IMR-90 (cell line): ENCODE measurements around the gene ANTXR1. TPM values are rescaled to one million over a fixed set of nuclear protein-coding genes. Genes with fewer than 3 reads are reported as not detected.
A peak's percentile ranks its signal among the peaks of the same experiment; 100 is the strongest.

Experiments used
- ATAC-seq: fragments of 200-7000 bp; cut with Tn5 transposase; 2 replicates; pipeline ENCODE4 v1.9.1; 2020; ENCODE audit warnings: low read depth, mild to moderate bottlenecking, moderate library complexity
- BruUV-seq: library from RNA; stranded (reverse); fragments of 400-500 nt; replicated peaks from 2 replicates; lab custom pipeline; 2021; lab: Mats Ljungman, UMichigan
- CTCF ChIA-PET: fragments of 300-600 bp; formaldehyde crosslinking; extraction: SDS; loops from one replicate; lab custom pipeline; 2021; ENCODE audit warnings: antibody characterized with exemption; lab: Yijun Ruan, JAX
- POLR2A ChIA-PET: fragments of 300-600 bp; sonication (Branson Sonifier 250); formaldehyde crosslinking; loops from one replicate; lab custom pipeline; 2022; ENCODE audit warnings: antibody characterized with exemption; ENCODE audit not compliant: unreplicated experiment; lab: Charles Lee
- DNase-seq: peaks from one replicate; pipeline ENCODE4 v3.0.0; 2013
- H2AFZ ChIP-seq: replicated peaks from 2 replicates; pipeline ENCODE3; 2013; ENCODE audit warnings: low read length, mild to moderate bottlenecking; ENCODE audit not compliant: poor library complexity
- H2AK5ac ChIP-seq: 2 replicates; pipeline ENCODE4 v1.6.1; 2013; ENCODE audit warnings: low read depth, low read length, inconsistent platforms
- H2AK9ac ChIP-seq: replicated peaks from 2 replicates; pipeline ENCODE3; 2013; ENCODE audit warnings: mild to moderate bottlenecking, low read depth, low read length, moderate library complexity; ENCODE audit not compliant: poor library complexity
- H2BK120ac ChIP-seq: 2 replicates; pipeline ENCODE4 v1.6.1; 2013; ENCODE audit warnings: low read depth, low read length, inconsistent platforms
- H2BK15ac ChIP-seq: 3 replicates; pipeline ENCODE4 v1.6.1; 2013; ENCODE audit warnings: low read depth, low read length, inconsistent platforms
- H2BK20ac ChIP-seq: 2 replicates; pipeline ENCODE4 v1.6.1; 2013; ENCODE audit warnings: low read depth, mild to moderate bottlenecking, inconsistent platforms, low read length, moderate library complexity
- H2BK5ac ChIP-seq: 2 replicates; pipeline ENCODE4 v1.6.1; 2013; ENCODE audit warnings: mild to moderate bottlenecking, low read depth, low read length, inconsistent platforms; ENCODE audit not compliant: poor library complexity, severe bottlenecking
- H3K14ac ChIP-seq: replicated peaks from 2 replicates; pipeline ENCODE4 v1.6.1; 2013; ENCODE audit warnings: low read depth, low read length, inconsistent platforms
- H3K18ac ChIP-seq: 2 replicates; pipeline ENCODE4 v1.6.1; 2013; ENCODE audit warnings: low read depth, low read length, control low read depth
- H3K23ac ChIP-seq: 2 replicates; pipeline ENCODE4 v1.6.1; 2013; ENCODE audit warnings: low read depth, low read length, inconsistent platforms
- H3K27ac ChIP-seq: 2 replicates; pipeline ENCODE4 v1.5.1; 2013; ENCODE audit warnings: mild to moderate bottlenecking, control low read depth, low read length; ENCODE audit not compliant: insufficient read depth
- H3K27me3 ChIP-seq: 2 replicates; pipeline ENCODE4 v1.6.1; 2013; ENCODE audit warnings: low read length; ENCODE audit not compliant: control insufficient read depth, insufficient read depth
- H3K36me3 ChIP-seq: 2 replicates; pipeline ENCODE4 v1.6.1; 2013; ENCODE audit warnings: low read length, mixed read lengths; ENCODE audit not compliant: control insufficient read depth, insufficient read depth
- H3K4ac ChIP-seq: 2 replicates; pipeline ENCODE4 v1.6.1; 2013; ENCODE audit warnings: low read depth, low read length, inconsistent platforms
- H3K4me1 ChIP-seq: 2 replicates; pipeline ENCODE4 v1.6.1; 2013; ENCODE audit warnings: low read length, mixed read lengths; ENCODE audit not compliant: control insufficient read depth, insufficient read depth
- H3K4me2 ChIP-seq: 2 replicates; pipeline ENCODE4 v1.6.1; 2013; ENCODE audit warnings: low read depth, mild to moderate bottlenecking, control low read depth, low read length, moderate library complexity
- H3K4me3 ChIP-seq: 2 replicates; pipeline ENCODE4 v1.5.1; 2013; ENCODE audit warnings: low read depth, mild to moderate bottlenecking, control low read depth, low read length, moderate library complexity; ENCODE audit not compliant: insufficient read depth
- H3K56ac ChIP-seq: 2 replicates; pipeline ENCODE4 v1.6.1; 2013; ENCODE audit warnings: low read length, inconsistent platforms; ENCODE audit not compliant: insufficient read depth; ENCODE audit errors: extremely low read depth
- H3K79me1 ChIP-seq, 2 experiments: 2 replicates each; pipeline ENCODE4 v1.6.1; 2013; ENCODE audit warnings: low read length in 2 of 2, inconsistent platforms in 1 of 2, low read depth in 1 of 2
- H3K9ac ChIP-seq: 2 replicates; pipeline ENCODE4 v1.6.1; 2013; ENCODE audit warnings: low read depth, low read length, control low read depth
- H3K9me1 ChIP-seq: 2 replicates; pipeline ENCODE4 v1.6.1; 2013; ENCODE audit warnings: low read length, inconsistent platforms; ENCODE audit not compliant: insufficient read depth
- H3K9me3 ChIP-seq: 2 replicates; pipeline ENCODE4 v1.6.1; 2013; ENCODE audit warnings: low read length; ENCODE audit not compliant: control insufficient read depth, insufficient read depth
- H4K20me1 ChIP-seq: 2 replicates; pipeline ENCODE4 v1.6.1; 2013; ENCODE audit warnings: low read length, inconsistent platforms; ENCODE audit not compliant: insufficient read depth
- H4K5ac ChIP-seq: 2 replicates; pipeline ENCODE4 v1.6.1; 2013; ENCODE audit warnings: mild to moderate bottlenecking, low read depth, low read length, control low read depth
- H4K8ac ChIP-seq, 2 experiments: 2 replicates each; pipeline ENCODE4 v1.6.1; 2013; ENCODE audit warnings: low read depth in 2 of 2, low read length in 2 of 2, control low read depth in 1 of 2, inconsistent platforms in 1 of 2
- H4K91ac ChIP-seq: 2 replicates; pipeline ENCODE4 v1.6.1; 2013; ENCODE audit warnings: low read depth, low read length, inconsistent platforms; ENCODE audit not compliant: insufficient read depth
- CEBPB ChIP-seq: IDR thresholded peaks from 2 replicates; pipeline ENCODE4 v1.6.1; 2012; ENCODE audit warnings: low read depth, low read length, improper control_type of control experiment
- CHD1 ChIP-seq: IDR thresholded peaks from 2 replicates; pipeline ENCODE4 v1.6.1; 2012; ENCODE audit warnings: low read depth, low read length, improper control_type of control experiment
- FOS ChIP-seq: fragments of 150-350 bp; IDR thresholded peaks from 2 replicates; pipeline ENCODE4 v1.6.1; 2016; ENCODE audit warnings: low read depth, low read length
- MAZ ChIP-seq: IDR thresholded peaks from 2 replicates; pipeline ENCODE4 v1.6.1; 2012; ENCODE audit warnings: low read depth, mild to moderate bottlenecking, low read length, improper control_type of control experiment, moderate library complexity, borderline replicate concordance
- NFE2L2 ChIP-seq: fragments of 150-350 bp; IDR thresholded peaks from 2 replicates; pipeline ENCODE4 v1.6.1; 2016; ENCODE audit warnings: low read depth, mild to moderate bottlenecking, low read length
- POLR2A ChIP-seq: IDR thresholded peaks from 2 replicates; pipeline ENCODE4 v1.6.1; 2012; ENCODE audit warnings: mild to moderate bottlenecking, low read depth, low read length
- WGBS, 2 experiments: methylation state at CpG; one replicate each; pipeline versions ENCODE4 v1.1.5 to v1.1.7; 2013; ENCODE audit warnings: missing lambda C conversion rate in 2 of 2; ENCODE audit not compliant: insufficient read length in 1 of 2; ENCODE audit errors: extremely low coverage in 2 of 2; 5-methylcytosine and 5-hydroxymethylcytosine counted together
- dilution Hi-C: fragments of 300-500 bp; cut with HindIII; formaldehyde crosslinking; loops from one replicate; pipeline ENCODE4 v1.14.3; 2018; ENCODE audit warnings: low sequenced_read_pairs; ENCODE audit not compliant: unreplicated experiment
- in situ Hi-C: fragments of 300-500 bp; cut with MboI; formaldehyde crosslinking; loops from 3 replicates; pipeline ENCODE4 v1.14.3; 2019; ENCODE audit warnings: low sequenced_read_pairs, inconsistent platforms, mixed read lengths
- intact Hi-C: fragments of 100-400 bp; cut with micrococcal nuclease; formaldehyde crosslinking; loops from 2 replicates; pipeline ENCODE4 v1.10.0; 2022
- polyA plus RNA-seq, 3 experiments: library from polyadenylated mRNA; depleted of rRNA; stranded (reverse); fragments of >200 nt; gene quantifications; 2 replicates each; pipeline ENCODE4 v1.2.3, GENCODE V29; 2012; ENCODE audit warnings: low replicate concordance in 1 of 3
- total RNA-seq: library from RNA; depleted of rRNA; stranded (reverse); fragments of >200 nt; gene quantifications from 2 replicates; pipeline ENCODE4 v1.2.3, GENCODE V29; 2012
- TF ChIP-seq, protein P1 (sequence below): fragments of 150-350 bp; IDR thresholded peaks from 2 replicates; pipeline ENCODE4 v1.6.1; 2016; ENCODE audit warnings: low read depth, mild to moderate bottlenecking, low read length, moderate library complexity, borderline replicate concordance

Gene ANTXR1
- total and polyA plus RNA-seq, 2 of the 4 experiments (the other 2 are of a cell fraction), result 27.2 to 36.9 TPM

GRCh38 chr2:68971591-68972231 lies 41.3 kb upstream of the ANTXR1 start:
- peak; percentile 95 for ATAC-seq
- intact Hi-C loops (no loop called here), in situ Hi-C loops (no loop called here), dilution Hi-C loops (no loop called here)
- H2AK5ac ChIP-seq, result peak overlapping the region; percentile 93
- peak overlapping the region; percentile 95 for H3K27ac ChIP-seq
- peak overlapping the region; percentile 96 for H3K18ac ChIP-seq
- peak overlapping the region; percentile 13 to 91 for H4K8ac ChIP-seq
- no peaks in the 10 kb centered on the region for H3K9me3 ChIP-seq
- peak overlapping the region; percentile 84 for H3K56ac ChIP-seq
- H2BK20ac ChIP-seq, result peak overlapping the region; percentile 100
- peak overlapping the region; percentile 89 for H4K91ac ChIP-seq
- H3K23ac ChIP-seq, result peak overlapping the region; percentile 96
- peak; percentile 95 for DNase-seq
- peak overlapping the region; percentile 24; the same call in 1 of the 2 replicates for H3K9ac ChIP-seq
- peaks cover 15% of the 10 kb centered on the region for H3K9me1 ChIP-seq
- H2BK5ac ChIP-seq, result peak overlapping the region; percentile 96
- H3K4me1 ChIP-seq, result peaks cover 13% of the 10 kb centered on the region
- peak overlapping the region; percentile 94 for H3K4ac ChIP-seq
- peaks cover 0 to 3% of the 10 kb centered on the region in 2 experiments; a peak in 1 of 4 replicates for H3K79me1 ChIP-seq
- H3K14ac ChIP-seq, result peak overlapping the region; percentile 90
- H2AFZ ChIP-seq, result peak overlapping the region; percentile 70
- WGBS, 2 experiments, result no CpG with 5 or more reads among the region's 5 CpGs
- POLR2A ChIA-PET, result no interaction called here
- BruUV-seq, result no TSS peak
- H4K20me1 ChIP-seq, result no peaks in the 10 kb centered on the region
- H3K4me3 ChIP-seq, result no peak overlapping the region
- peak overlapping the region; percentile 98 for H2BK120ac ChIP-seq
- H4K5ac ChIP-seq, result peak overlapping the region; percentile 97
- TF ChIP-seq POLR2A (peak; percentile 46; the same call in 1 of the 2 replicates), FOS (peak; percentile 76), MAZ (no peak), CHD1 (no peak), NFE2L2 (peak; percentile 22; the same call in 1 of the 2 replicates), CEBPB (peak; percentile 51; the same call in 1 of the 2 replicates)
- TF ChIP-seq, protein P1, sequence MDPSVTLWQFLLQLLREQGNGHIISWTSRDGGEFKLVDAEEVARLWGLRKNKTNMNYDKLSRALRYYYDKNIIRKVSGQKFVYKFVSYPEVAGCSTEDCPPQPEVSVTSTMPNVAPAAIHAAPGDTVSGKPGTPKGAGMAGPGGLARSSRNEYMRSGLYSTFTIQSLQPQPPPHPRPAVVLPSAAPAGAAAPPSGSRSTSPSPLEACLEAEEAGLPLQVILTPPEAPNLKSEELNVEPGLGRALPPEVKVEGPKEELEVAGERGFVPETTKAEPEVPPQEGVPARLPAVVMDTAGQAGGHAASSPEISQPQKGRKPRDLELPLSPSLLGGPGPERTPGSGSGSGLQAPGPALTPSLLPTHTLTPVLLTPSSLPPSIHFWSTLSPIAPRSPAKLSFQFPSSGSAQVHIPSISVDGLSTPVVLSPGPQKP, result no peak
- H2BK15ac ChIP-seq, result peak overlapping the region; percentile 98; the same call in 2 of the 3 replicates
- H3K4me2 ChIP-seq, result peak overlapping the region; percentile 68; the same call in 1 of the 2 replicates
- H3K36me3 ChIP-seq, result no peaks in the 10 kb centered on the region
- no peaks in the 10 kb centered on the region for H3K27me3 ChIP-seq
- peak overlapping the region; percentile 16 for H2AK9ac ChIP-seq
- CTCF ChIA-PET, result no interaction called here
